WTC11 (cell line): ENCODE data around the gene CELA2A. TPM values are rescaled to one million over a fixed set of nuclear protein-coding genes. Genes with fewer than 3 reads are reported as not detected.

ENCODE experiments used
- ATAC-seq: fragments of 200-7000 bp; cut with Tn5 transposase; 2 replicates; pipeline ENCODE4 v1.10.0; 2021; ENCODE audit warnings: mild to moderate bottlenecking, moderate library complexity
- CTCF ChIA-PET: fragments of 300-600 bp; sonication (Branson Sonifier 250); formaldehyde crosslinking; loops from one replicate; lab custom pipeline; 2021; ENCODE audit warnings: antibody characterized with exemption; lab: Charles Lee
- POLR2A ChIA-PET: fragments of 350-600 bp; sonication (Branson Sonifier 250); formaldehyde crosslinking; loops from one replicate; lab custom pipeline; 2021; ENCODE audit warnings: antibody characterized with exemption; lab: Charles Lee
- DNase-seq: peaks from one replicate; pipeline ENCODE4 v3.0.0; 2021; ENCODE audit warnings: low spot score
- H3K27ac Mint-ChIP-seq: 2 replicates; pipeline ENCODE4 v1.8.0; 2021; ENCODE audit warnings: mixed read lengths
- H3K27me3 Mint-ChIP-seq: 2 replicates; pipeline ENCODE4 v1.8.0; 2021; ENCODE audit warnings: low read depth, mild to moderate bottlenecking, moderate library complexity, mixed read lengths
- H3K36me3 Mint-ChIP-seq: 2 replicates; pipeline ENCODE4 v1.8.0; 2021; ENCODE audit warnings: mixed read lengths
- H3K4me1 Mint-ChIP-seq: 2 replicates; pipeline ENCODE4 v1.8.0; 2022; ENCODE audit warnings: mixed read lengths
- H3K4me3 Mint-ChIP-seq: 2 replicates; pipeline ENCODE4 v1.8.0; 2021; ENCODE audit warnings: mild to moderate bottlenecking, moderate library complexity, mixed read lengths
- H3K9me3 Mint-ChIP-seq: 2 replicates; pipeline ENCODE4 v1.8.0; 2021; ENCODE audit warnings: mixed read lengths
- ARID4B ChIP-seq: sonication (generic); formaldehyde crosslinking; IDR thresholded peaks from 2 replicates; pipeline ENCODE4 v1.8.0; 2023; ENCODE audit warnings: missing genetic modification reagents, mild to moderate bottlenecking, borderline replicate concordance
- CDX4 ChIP-seq: fragments of 250-450 bp; sonication (Bioruptor Pico); IDR thresholded peaks from 2 replicates; pipeline ENCODE4 v1.9.0; 2021; ENCODE audit warnings: moderate library complexity, mild to moderate bottlenecking, inconsistent platforms, borderline replicate concordance
- CREB1 ChIP-seq: sonication (generic); formaldehyde crosslinking; IDR thresholded peaks from 2 replicates; pipeline ENCODE4 v1.8.0; 2023; ENCODE audit warnings: mild to moderate bottlenecking, missing genetic modification reagents
- CTCF ChIP-seq: fragments of 200-600 bp; IDR thresholded peaks from 2 replicates; pipeline ENCODE4 v1.8.0; 2022; ENCODE audit warnings: antibody characterized with exemption
- E2F5 ChIP-seq: sonication (generic); formaldehyde crosslinking; IDR thresholded peaks from 2 replicates; pipeline ENCODE4 v1.8.1; 2022; ENCODE audit warnings: mild to moderate bottlenecking, moderate library complexity, missing genetic modification reagents
- ESRRA ChIP-seq: sonication (generic); formaldehyde crosslinking; IDR thresholded peaks from 2 replicates; pipeline ENCODE4 v1.8.1; 2022; ENCODE audit warnings: mild to moderate bottlenecking, missing genetic modification reagents, borderline replicate concordance
- ETV6 ChIP-seq: sonication (generic); formaldehyde crosslinking; IDR thresholded peaks from 2 replicates; pipeline ENCODE4 v1.8.1; 2022; ENCODE audit warnings: mild to moderate bottlenecking, missing genetic modification reagents
- FOXJ3 ChIP-seq: sonication (generic); formaldehyde crosslinking; IDR thresholded peaks from 2 replicates; pipeline ENCODE4 v1.9.0; 2021; ENCODE audit warnings: missing genetic modification reagents, mild to moderate bottlenecking, borderline replicate concordance
- GABPB1 ChIP-seq: sonication (generic); formaldehyde crosslinking; IDR thresholded peaks from 2 replicates; pipeline ENCODE4 v1.8.1; 2023; ENCODE audit warnings: mild to moderate bottlenecking, missing genetic modification reagents
- JUN ChIP-seq: sonication (generic); formaldehyde crosslinking; IDR thresholded peaks from 2 replicates; pipeline ENCODE4 v1.8.0; 2023; ENCODE audit warnings: mild to moderate bottlenecking, missing genetic modification reagents
- KAT7 ChIP-seq: sonication (generic); formaldehyde crosslinking; IDR thresholded peaks from 2 replicates; pipeline ENCODE4 v1.8.1; 2023; ENCODE audit warnings: missing genetic modification reagents, mild to moderate bottlenecking, borderline replicate concordance
- NFATC4 ChIP-seq: fragments of 250-450 bp; sonication (Bioruptor Pico); IDR thresholded peaks from 2 replicates; pipeline ENCODE4 v1.9.0; 2021; ENCODE audit warnings: mild to moderate bottlenecking
- NR1H2 ChIP-seq: sonication (generic); formaldehyde crosslinking; IDR thresholded peaks from 2 replicates; pipeline ENCODE4 v1.9.0; 2021; ENCODE audit warnings: mild to moderate bottlenecking, moderate library complexity, missing genetic modification reagents
- SMAD4 ChIP-seq: sonication (generic); formaldehyde crosslinking; IDR thresholded peaks from 2 replicates; pipeline ENCODE4 v1.8.0; 2022; ENCODE audit warnings: mild to moderate bottlenecking, missing genetic modification reagents
- TEAD4 ChIP-seq: sonication (generic); formaldehyde crosslinking; IDR thresholded peaks from 2 replicates; pipeline ENCODE4 v1.8.0; 2022; ENCODE audit warnings: mild to moderate bottlenecking, missing genetic modification reagents
- ZBTB21 ChIP-seq: sonication (generic); formaldehyde crosslinking; IDR thresholded peaks from 2 replicates; pipeline ENCODE4 v1.8.1; 2023; ENCODE audit warnings: mild to moderate bottlenecking, missing genetic modification reagents, borderline replicate concordance
- ZNF121 ChIP-seq: sonication (generic); formaldehyde crosslinking; IDR thresholded peaks from 2 replicates; pipeline ENCODE4 v1.8.0; 2023; ENCODE audit warnings: missing genetic modification reagents
- ZNF263 ChIP-seq: sonication (generic); formaldehyde crosslinking; IDR thresholded peaks from 2 replicates; pipeline ENCODE4 v1.8.1; 2022; ENCODE audit warnings: low read depth, mild to moderate bottlenecking, moderate library complexity, missing genetic modification reagents
- ZNF512 ChIP-seq: sonication (generic); formaldehyde crosslinking; IDR thresholded peaks from 2 replicates; pipeline ENCODE4 v1.8.1; 2022; ENCODE audit warnings: missing genetic modification reagents, borderline replicate concordance
- total RNA-seq: library from RNA; stranded (reverse); gene quantifications from 3 replicates; pipeline ENCODE4 v1.2.3, GENCODE V29; 2021

Gene CELA2A
- total RNA-seq, 1 experiment from 2014 or later = 0.83 TPM

- Mint-ChIP-seq H3K4me1 (no peaks in the 10 kb centered on the region), H3K27me3 (no peaks in the 10 kb centered on the region; the same call in 1 of the 2 replicates), H3K9me3 (peaks cover 5% of the 10 kb centered on the region), H3K27ac (no peak overlapping the region), H3K4me3 (no peak overlapping the region), H3K36me3 (peaks cover 7% of the 10 kb centered on the region)
- TF ChIP-seq GABPB1 (CRISPR knock-in tag) (no peak), KAT7 (CRISPR knock-in tag) (no peak), SMAD4 (CRISPR knock-in tag) (no peak)
- POLR2A ChIA-PET = no interaction called here
- no peak for ATAC-seq
- CTCF ChIA-PET = no interaction called here
- no peak for DNase-seq
These were observed 31.6 kb upstream of the CELA2A start for GRCh38 chr1:15424981-15425380.

GRCh38 chr1:15425521-15425920 is 31.0 kb upstream of the CELA2A start:
- Mint-ChIP-seq H3K9me3 (peaks cover 5% of the 10 kb centered on the region), H3K4me1 (no peaks in the 10 kb centered on the region), H3K4me3 (no peak overlapping the region), H3K36me3 (peaks cover 5% of the 10 kb centered on the region), H3K27ac (no peak overlapping the region), H3K27me3 (no peaks in the 10 kb centered on the region; the same call in 1 of the 2 replicates)
- ChIA-PET POLR2A (no interaction called here), CTCF (interaction anchor here (1.3 kb wide), 1 partner anchor 315 kb away, joined by 4 read pairs; no protein-coding TSS in a partner anchor)
- no peak for DNase-seq
- no peak for ATAC-seq
- no peak for TF ChIP-seq E2F5 (CRISPR knock-in tag)
- no peak for TF ChIP-seq CTCF

- H3K4me3 Mint-ChIP-seq = no peak overlapping the region
- DNase-seq = no peak
- no peak for ATAC-seq
- H3K36me3 Mint-ChIP-seq = peaks cover 2% of the 10 kb centered on the region
- peak overlapping the region; percentile 61; the same call in 1 of the 2 replicates for H3K27ac Mint-ChIP-seq
- ChIA-PET CTCF (interaction anchor here (0.6 to 1.6 kb wide), 3 partner anchors 22 to 315 kb away, joined by 3 to 8 read pairs (median 4); no protein-coding TSS in a partner anchor), POLR2A (no interaction called here)
- no peaks in the 10 kb centered on the region for H3K4me1 Mint-ChIP-seq
- no peaks in the 10 kb centered on the region; the same call in 1 of the 2 replicates for H3K27me3 Mint-ChIP-seq
- H3K9me3 Mint-ChIP-seq = peaks cover 2% of the 10 kb centered on the region
- TF ChIP-seq ZBTB21 (CRISPR knock-in tag) (no peak), NR1H2 (CRISPR knock-in tag) (no peak), FOXJ3 (CRISPR knock-in tag) (no peak), ESRRA (CRISPR knock-in tag) (no peak), TEAD4 (CRISPR knock-in tag) (no peak), ETV6 (CRISPR knock-in tag) (no peak), SMAD4 (CRISPR knock-in tag) (no peak), ZNF512 (CRISPR knock-in tag) (no peak), JUN (CRISPR knock-in tag) (no peak), ARID4B (no peak), CDX4 (CRISPR knock-in tag) (no peak), CREB1 (no peak), ZNF121 (CRISPR knock-in tag) (no peak), KAT7 (CRISPR knock-in tag) (no peak), NFATC4 (no peak), ZNF263 (no peak)
These were observed 30.6 kb upstream of the CELA2A start for GRCh38 chr1:15425958-15426357.
